Hematopoietic multipotent progenitor cell treated with erythropoietin and hydrocortisone succinate and interleukin-3 and kit ligand, for 6 days (in vitro differentiated cells): ENCODE measurements around the gene XYLB.

Source experiments
- DNase-seq: peaks from one replicate; pipeline ENCODE4 v3.0.0-alpha.2; 2015

Gene XYLB

GRCh38 chr3:38325256-38325655, 21.3 kb upstream of the XYLB start:
- DNase-seq = no peak

GRCh38 chr3:38327335-38328009, 19.1 kb upstream of the XYLB start:
- DNase-seq = peak; percentile 32

GRCh38 chr3:38331257-38332022, 15.1 kb upstream of the XYLB start:
- no peak for DNase-seq

- peak; percentile 12 for DNase-seq
Measured at GRCh38 chr3:38332201-38332600, 14.4 kb upstream of the XYLB start.

- DNase-seq = no peak
Measured at GRCh38 chr3:38334142-38335055, 12.2 kb upstream of the XYLB start.

- no peak for DNase-seq
Measured at GRCh38 chr3:38335263-38335662, 11.3 kb upstream of the XYLB start.

- no peak for DNase-seq
Measured at GRCh38 chr3:38337703-38338102, 8.9 kb upstream of the XYLB start.

- DNase-seq = peak; percentile 50
Measured at GRCh38 chr3:38343797-38344594, 2.6 kb upstream of the XYLB start.

- no peak for DNase-seq
Measured at GRCh38 chr3:38345879-38346586, 552 bp upstream of the XYLB start.

GRCh38 chr3:38347421-38348200, 1.0 kb downstream of the XYLB start:
- DNase-seq = no peak

GRCh38 chr3:38348903-38349302, 2.3 kb downstream of the XYLB start:
- no peak for DNase-seq

GRCh38 chr3:38349684-38350359, 3.2 kb downstream of the XYLB start:
- DNase-seq = peak; percentile 5

GRCh38 chr3:38353151-38353550, 6.6 kb downstream of the XYLB start:
- no peak for DNase-seq

GRCh38 chr3:38354588-38355330, 8.2 kb downstream of the XYLB start:
- peak; percentile 96 for DNase-seq

GRCh38 chr3:38359038-38359437, 12.5 kb downstream of the XYLB start:
- no peak for DNase-seq

GRCh38 chr3:38360345-38360744, 13.8 kb downstream of the XYLB start:
- DNase-seq = no peak

GRCh38 chr3:38361496-38361895, 14.9 kb downstream of the XYLB start:
- no peak for DNase-seq

GRCh38 chr3:38362825-38363224, 16.2 kb downstream of the XYLB start:
- no peak for DNase-seq

GRCh38 chr3:38364721-38365400, 18.3 kb downstream of the XYLB start:
- no peak for DNase-seq
